Measurements from ENCODE around the gene SAPCD1.

SAPCD1 gene

DNA sequence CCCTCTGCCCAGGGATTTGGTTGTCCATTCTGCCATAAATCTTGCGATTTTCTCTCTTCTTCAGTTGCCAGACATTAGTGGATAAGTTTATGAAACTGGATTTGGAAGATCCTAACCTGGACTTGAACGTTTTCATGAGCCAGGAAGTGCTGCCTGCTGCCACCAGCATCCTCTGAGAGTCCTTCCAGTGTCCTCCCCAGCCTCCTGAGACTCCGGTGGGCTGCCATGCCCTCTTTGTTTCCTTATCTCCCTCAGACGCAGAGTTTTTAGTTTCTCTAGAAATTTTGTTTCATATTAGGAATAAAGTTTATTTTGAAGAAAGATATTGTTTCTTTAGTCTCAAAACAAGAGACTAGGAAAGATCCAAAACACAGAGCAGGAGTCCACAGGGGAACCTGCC lies at the start of gene SAPCD1:
Gene SAPCD1 (plus strand): TSS at position 301 of the 400 bp plus-strand sequence. CDS start 399 bp downstream, outside the sequence.
- DNase-seq (ENCODE audit: low read depth in 2 of 2) = no peak

GRCh38 chr6:31713465-31713864 lies 49.0 kb upstream of the SAPCD1 start:
- no peak for DNase-seq (ENCODE audit: low read depth in 2 of 2)

GRCh38 chr6:31713991-31714684 lies 48.3 kb upstream of the SAPCD1 start:
- DNase-seq (ENCODE audit: low read depth in 2 of 2) = no peak

- no peak for DNase-seq (ENCODE audit: low read depth in 2 of 2)
Observed at GRCh38 chr6:31715022-31715958, 47.2 kb upstream of the SAPCD1 start, which contains the start of gene LY6G6D. Gene LY6G6D (plus strand): TSS chr6:31715348. CDS start chr6:31715356, 8 bp downstream.

- DNase-seq (ENCODE audit: low read depth in 2 of 2) = no peak
Observed at GRCh38 chr6:31717499-31718222, 44.8 kb upstream of the SAPCD1 start.

DNA sequence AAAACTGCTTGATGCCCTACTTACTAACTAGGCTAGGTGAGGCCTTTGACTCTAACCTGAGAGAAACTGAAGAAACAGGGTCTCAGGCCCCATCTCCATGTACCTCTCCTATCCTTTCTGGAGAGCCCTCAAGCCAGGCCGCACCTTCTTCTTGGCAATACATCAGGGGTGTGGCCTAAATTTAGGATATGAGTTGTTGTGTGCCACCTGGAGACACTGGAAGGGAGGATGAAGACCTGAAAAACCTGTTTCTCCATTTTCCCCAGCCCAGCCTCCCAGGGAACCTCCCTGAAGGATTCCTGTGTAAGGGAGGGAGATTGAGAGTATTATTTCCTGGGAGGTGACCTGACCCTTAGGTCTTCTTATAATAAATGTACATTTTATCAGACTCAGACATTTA lies 44.2 kb upstream of the SAPCD1 start:
- DNase-seq (ENCODE audit: low read depth in 2 of 2) = no peak

GRCh38 chr6:31719001-31719400 lies 43.5 kb upstream of the SAPCD1 start:
- DNase-seq (ENCODE audit: low read depth in 2 of 2) = no peak

GRCh38 chr6:31720196-31720770 lies 42.2 kb upstream of the SAPCD1 start:
- DNase-seq (ENCODE audit: low read depth in 2 of 2) = no peak

GRCh38 chr6:31721351-31722020 lies 41.0 kb upstream of the SAPCD1 start, which contains the start of gene LY6G6C:
Gene LY6G6C (minus strand): TSS chr6:31721746. CDS start chr6:31721679, 67 bp downstream.
- DNase-seq (ENCODE audit: low read depth in 2 of 2) = no peak

DNA sequence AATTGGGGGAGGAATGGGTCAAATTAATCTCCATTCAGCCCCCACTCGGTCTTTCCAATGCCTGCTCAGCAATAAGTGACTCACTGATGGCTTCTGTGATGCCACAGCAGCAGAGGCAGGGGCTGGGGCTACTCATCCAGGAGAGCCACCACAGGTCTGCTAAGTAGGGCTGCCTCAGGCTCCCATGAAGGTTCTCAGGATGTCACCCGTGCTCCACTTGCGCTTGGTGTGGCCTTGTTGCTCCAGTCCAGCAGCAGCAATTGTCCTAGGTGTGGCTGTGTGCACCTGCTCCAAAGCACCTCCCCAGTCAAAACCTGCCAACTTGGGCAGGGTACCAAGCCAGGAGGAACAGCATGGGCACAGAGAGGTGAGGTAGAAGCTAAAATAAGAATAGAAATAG lies 40.3 kb upstream of the SAPCD1 start:
- no peak for DNase-seq (ENCODE audit: low read depth in 2 of 2)

- DNase-seq (ENCODE audit: low read depth in 2 of 2) = no peak
Observed at GRCh38 chr6:31723245-31723979, 39.0 kb upstream of the SAPCD1 start, which contains the start of gene MPIG6B. Gene MPIG6B (plus strand): TSS chr6:31723373. CDS start chr6:31723384, 11 bp downstream.

DNA sequence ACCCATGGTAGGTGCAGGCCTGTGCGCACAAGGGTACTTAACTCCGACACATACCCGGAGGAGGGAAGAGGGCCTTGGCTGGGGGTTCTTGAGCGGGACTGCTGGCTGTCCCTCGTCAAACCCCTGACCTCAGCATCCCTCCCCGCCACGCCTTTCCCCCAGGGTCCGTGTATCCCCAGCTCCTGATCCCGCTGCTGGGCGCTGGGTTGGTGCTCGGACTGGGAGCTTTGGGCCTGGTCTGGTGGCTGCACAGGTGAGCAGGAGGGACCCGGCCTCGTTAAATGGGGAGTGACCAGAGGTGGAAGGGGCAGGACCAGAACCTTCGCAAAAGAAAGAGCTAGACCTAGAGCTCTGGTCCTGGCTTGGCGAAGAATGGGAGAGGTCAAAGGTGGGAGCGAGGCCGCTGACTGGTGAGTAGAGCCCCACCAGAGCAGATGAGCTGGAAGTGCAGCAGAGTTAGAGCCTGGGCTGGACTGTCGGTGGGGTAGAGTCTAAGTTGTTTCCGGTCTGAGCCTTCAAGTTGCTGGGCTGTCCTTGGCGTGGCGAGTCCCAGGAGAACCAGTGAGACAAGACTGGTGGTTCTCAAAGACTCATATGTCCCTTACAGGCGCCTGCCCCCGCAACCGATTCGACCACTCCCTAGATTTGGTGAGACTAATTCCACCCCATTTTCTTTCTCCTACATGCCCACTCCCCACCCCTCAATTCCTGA lies 38.3 kb upstream of the SAPCD1 start:
- no peak for DNase-seq (ENCODE audit: low read depth in 2 of 2)

DNA sequence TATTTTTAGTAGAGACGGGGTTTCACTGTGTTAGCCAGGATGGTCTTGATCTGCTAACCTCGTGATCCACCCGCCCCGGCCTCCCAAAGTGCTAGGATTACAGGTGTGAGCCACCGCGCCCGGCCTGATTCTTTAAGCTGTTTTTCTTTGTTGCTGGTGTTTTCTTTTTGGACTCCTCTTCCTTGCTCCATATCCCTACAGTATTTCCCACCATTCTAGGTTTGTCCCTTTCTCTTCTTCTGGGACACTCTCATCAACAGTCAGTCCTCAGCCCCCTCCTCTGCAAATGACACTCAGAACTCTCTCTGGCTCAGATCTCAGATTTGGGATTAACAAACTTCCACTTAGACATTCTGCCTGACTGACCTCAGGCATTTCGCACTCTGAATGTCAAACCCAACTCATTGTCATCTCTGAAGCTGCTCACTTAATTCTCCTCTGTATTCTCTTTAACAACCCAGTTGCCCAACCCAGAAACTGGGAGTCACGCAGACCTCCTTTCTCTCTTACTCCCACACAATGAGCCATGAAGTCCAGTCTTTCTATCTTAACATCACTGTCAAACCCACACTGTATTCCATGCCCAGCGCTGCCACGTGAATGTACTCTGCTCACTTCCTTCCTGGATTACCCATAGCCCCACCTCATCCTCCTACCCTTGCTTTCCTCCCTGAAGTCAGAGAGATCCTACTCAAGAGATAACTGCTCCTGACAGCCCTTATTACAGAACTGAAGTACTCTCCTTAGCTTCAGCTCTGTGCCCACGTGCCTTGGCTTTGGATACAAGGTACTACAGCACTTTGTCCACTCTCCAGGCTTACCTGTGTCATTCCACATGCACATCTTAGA lies 36.7 kb upstream of the SAPCD1 start:
- no peak for DNase-seq (ENCODE audit: low read depth in 2 of 2)

- no peak for DNase-seq (ENCODE audit: low read depth in 2 of 2)
Observed at GRCh38 chr6:31727034-31727716, 35.3 kb upstream of the SAPCD1 start.

GRCh38 chr6:31727717-31728671 lies 34.5 kb upstream of the SAPCD1 start:
- DNase-seq (ENCODE audit: low read depth in 2 of 2) = no peak

DNA sequence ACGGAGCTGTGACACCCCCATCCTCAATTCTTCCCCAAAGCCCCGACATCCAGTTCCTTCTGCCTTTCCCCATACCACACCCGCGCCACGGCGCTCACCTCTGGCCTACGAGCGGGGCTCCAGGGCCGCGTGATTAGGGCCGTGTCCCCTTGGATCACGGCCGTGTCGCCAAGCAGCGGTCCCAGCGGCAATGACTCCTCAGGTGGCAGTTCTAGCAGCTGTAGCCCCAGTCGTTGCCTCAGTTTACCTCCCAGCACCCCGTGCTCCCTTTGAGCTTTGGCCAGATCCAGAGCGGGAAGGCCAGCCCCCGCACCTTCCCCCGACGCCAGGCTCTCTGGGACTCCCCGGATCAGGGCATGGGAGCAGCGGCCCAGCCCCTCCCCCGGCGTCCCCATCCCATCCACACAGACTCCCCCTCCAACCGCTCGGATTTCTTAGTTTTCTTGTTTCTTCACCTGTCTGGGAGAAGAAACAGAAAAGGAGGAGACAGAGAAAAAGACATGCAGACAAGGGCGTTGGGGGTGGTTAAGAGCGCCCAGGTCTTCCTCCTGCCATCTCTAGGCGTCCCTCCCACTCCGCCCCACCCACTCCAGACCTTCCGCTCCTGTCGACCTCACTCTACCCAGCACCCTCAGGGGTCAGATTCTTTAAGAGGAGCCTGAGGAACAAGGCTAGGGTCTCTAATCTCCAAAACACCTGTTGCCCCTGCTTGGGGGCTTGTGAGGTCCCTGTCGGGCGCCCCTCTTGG lies 33.5 kb upstream of the SAPCD1 start, which contains the start of gene DDAH2:
Gene DDAH2 (minus strand): TSS at position 533 of the 748 bp plus-strand sequence. CDS start 138 bp downstream, at position 395.
- DNase-seq (ENCODE audit: low read depth in 2 of 2) = no peak
